ENCODE measurements around the gene PPP1CA.
"Not testable (repeated sequence)": the region's sequence is repeated elsewhere in the genome, so short reads cannot be mapped to it uniquely, and the experiment has no call there.

Gene PPP1CA

GRCh38 chr11:67416416-67417335, 15.0 kb upstream of the PPP1CA start:
- DNase-seq, result peak in 1 of 2 experiments; percentile 82

GRCh38 chr11:67415501-67416304, 14.0 kb upstream of the PPP1CA start, which contains the start of gene CARNS1:
Gene CARNS1, plus strand, starts transcription at chr11:67415678. Its CDS starts 522 bp downstream, at chr11:67416200.
- DNase-seq, result no peak

- DNase-seq, result no peak
Observed at GRCh38 chr11:67413266-67413849, 11.7 kb upstream of the PPP1CA start.

DNA sequence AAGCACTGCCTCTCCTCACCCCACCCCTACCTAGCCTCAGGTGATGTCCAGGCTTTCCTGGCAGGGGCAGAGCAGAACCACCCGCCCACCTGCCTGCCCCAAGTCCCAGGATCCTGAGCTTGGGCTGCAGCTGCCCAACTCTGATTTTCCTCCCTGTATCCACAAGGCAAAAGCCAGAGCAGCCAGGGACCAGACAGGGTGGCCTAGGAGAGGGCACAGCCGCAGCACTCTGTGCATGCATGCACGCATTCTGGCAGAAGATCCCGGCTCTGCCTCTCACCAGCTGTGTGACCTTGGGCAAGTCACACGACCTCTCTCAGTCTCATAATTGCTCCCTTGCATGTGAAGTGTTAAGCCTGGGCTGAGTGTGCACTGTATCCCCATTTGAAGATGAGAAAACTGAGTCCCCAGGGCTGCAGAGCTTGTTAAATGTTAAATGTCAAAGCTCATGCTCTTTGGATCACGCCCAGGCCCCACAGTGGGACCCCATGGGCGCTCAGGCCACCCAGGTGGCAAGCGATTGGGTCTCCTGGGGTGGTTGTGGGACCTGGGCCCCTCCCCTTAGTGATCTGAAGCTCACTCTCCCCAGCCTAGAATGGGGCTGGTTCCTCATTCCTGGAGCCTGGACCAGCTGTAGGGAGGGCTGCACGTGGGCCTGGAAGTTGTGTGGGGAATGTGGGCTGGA, 11.0 kb upstream of the PPP1CA start:
- DNase-seq, result no peak

DNA sequence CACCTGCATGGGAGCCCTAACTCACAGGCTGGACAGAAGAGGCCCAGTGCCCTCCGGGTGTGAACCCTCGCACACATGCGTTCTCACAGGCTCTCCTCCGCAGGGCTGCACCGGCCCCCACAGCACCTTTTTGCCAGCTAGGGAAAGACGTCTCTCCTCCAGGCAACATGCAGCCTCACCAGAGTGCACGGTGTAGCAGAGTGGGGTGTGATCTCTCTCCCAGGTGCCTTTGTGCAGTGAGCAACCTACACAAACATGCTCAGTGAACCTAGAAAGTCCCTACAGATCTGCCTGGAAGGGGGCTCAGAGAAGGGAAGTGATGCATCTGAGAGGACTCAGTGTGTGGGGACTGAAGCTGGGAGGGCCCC, 10.1 kb upstream of the PPP1CA start:
- DNase-seq, result no peak

GRCh38 chr11:67410984-67411784, 9.5 kb upstream of the PPP1CA start:
- no peak for DNase-seq

DNA sequence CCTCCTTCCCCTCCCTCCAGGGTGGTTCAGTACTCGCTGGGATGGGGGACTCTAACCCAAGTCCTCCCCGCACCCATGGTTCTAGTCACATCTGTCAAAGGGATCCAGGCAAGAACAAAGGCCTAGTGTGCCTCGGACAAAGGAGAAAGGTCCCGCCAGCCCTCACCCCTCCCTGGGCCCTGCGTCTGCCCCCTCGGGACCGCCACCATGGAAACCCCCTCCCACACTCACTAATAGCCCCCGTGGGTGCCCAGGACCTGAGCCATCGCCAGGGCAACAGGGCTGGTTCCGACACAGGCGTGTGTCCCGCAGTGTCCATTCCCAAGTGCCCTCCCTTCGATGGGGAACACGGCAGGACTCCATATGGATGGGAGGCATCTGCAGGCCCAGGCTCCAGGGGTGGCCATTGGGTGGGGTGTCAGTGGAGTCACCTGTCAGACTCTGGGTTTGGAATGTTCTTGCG, 8.7 kb upstream of the PPP1CA start:
- DNase-seq, result no peak

DNA sequence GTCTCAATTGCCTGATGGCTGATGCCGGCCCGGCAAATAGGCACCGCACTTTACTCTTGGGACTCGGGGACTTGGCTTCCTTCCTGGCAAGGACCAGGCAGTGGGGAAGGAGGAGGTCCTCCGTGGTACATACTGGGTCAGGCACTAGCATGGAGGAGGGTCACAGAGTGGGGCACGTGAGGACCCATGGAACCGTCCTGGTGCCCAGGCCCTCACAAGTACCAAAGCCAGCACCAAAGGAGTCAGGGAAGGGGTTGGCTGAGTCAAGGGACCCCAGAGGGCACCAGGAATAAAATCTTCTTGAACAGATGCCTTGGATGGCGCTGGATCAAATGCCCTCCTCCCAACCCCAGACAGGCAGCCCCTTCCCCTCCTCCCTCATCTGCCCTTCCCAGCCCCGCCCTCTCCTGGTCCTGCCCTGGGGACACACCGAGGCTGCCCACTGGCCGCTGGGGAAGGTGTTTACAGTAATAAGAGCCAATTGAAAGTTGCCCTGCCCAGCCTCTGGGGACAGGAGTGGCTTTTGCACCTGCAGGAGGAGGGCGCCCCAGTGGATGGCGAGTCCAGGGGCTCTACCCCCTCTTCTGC, 8.2 kb upstream of the PPP1CA start:
- no peak for DNase-seq

DNA sequence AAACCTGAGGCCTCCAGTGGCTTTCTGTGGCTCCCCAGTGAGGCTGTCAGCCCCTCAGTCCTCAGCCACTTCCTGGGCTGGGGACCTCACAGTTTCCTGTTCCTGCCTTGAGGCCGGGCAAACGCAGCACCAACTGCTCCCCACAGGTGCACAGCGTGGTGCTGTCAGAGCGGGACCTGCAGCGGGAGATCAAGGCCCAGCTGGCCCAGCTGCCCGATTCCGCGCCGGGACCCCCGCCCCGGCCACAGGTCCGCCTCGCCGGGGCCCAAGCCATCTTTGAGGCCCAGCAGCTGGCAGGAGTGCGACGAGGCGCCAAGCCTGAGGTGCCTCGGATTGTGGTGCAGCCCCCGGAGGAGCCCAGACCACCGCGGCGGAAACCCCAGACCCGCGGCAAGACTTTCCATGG, 7.6 kb upstream of the PPP1CA start:
- peak in 1 of 2 experiments; percentile 56 for DNase-seq

GRCh38 chr11:67408437-67409200, 7.0 kb upstream of the PPP1CA start:
- no peak for DNase-seq

- no peak for DNase-seq
Observed at GRCh38 chr11:67407688-67408163, 6.1 kb upstream of the PPP1CA start.

GRCh38 chr11:67406969-67407687, 5.5 kb upstream of the PPP1CA start:
- DNase-seq, result no peak

- DNase-seq, result no peak
Observed at GRCh38 chr11:67406420-67406968, 4.8 kb upstream of the PPP1CA start.

DNA sequence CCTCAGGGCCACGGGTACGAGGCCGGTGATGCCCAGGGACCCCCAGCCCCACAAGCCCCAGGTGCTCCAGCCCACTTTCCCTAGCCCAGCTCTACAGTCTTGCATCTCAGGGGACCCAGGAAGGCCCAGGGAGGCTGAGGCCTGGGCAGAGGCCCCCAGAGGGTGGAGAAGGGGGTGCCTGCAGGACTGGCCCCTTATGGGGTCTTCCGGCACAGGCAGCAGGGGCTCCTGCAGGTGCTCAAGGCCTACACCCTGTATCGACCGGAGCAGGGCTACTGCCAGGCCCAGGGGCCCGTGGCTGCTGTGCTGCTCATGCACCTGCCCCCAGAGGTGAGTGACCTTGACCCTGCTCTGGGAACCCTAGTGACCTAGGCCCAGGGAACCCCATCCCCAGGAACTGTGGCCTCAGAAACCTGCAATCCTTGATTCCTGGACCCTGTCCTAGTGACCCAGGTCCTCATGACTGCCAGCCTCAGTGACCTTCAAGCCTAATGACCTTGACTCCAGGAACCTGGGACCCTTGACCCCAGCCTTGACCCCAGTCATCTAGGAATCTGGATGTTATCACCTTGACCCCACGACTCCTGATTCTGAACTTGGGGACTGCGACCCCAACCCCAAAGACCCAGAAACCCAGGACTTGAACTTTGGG, 4.2 kb upstream of the PPP1CA start:
- no peak for DNase-seq

- DNase-seq, result no peak
Observed at GRCh38 chr11:67405196-67405567, 3.5 kb upstream of the PPP1CA start.

DNA sequence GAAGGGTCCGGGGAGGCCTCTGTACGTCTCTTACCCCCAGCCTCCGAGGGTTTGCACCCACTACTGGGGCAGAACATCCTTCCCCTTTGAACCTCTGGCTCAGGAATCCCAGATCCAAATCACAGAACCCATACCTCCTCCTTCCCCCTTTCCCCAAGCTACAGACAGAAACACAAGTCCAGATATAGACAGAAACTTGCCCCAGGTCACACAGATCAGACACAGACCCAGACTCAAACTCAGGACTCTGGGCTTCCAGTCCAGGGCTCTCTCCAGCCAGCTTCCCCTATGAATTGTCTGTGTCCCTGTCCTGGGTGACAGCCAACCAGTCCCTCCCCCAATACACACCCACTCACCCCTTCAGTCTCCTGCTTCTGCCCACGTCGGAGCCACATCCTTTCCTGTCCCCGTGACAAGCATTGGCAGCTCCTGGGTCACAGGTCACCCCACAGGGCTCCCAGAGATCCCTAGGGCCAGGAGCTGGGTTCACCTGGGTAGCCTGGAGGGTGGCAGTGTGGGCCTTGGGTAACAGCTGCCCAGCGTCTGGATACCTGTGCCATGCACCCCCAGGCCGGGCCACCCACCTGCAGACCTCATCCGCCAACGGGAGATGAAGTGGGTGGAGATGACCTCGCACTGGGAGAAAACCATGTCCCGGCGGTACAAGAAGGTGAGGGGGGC, 3.0 kb upstream of the PPP1CA start:
- peak; percentile 47 to 64 for DNase-seq

DNA sequence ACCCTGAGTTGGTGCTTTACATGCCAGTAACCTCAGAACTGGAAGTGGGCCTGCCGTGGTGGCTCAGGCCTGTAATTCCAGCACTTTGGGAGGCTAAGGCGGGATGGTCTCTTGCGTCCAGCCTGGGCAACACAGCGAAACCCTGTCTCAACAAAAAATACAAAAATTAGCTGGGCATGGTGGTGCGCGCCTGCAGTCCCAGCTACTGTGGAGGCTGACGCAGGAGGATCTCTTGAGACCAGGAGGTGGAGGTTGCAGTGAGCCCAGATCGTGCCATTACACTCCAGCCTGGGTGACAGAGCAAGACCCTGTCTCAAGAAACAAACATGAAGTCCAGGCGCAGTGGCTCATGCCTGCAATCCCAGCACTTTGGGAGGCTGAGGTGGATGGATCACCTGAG, 1.4 kb upstream of the PPP1CA start:
- not testable (repeated sequence) for DNase-seq

DNA sequence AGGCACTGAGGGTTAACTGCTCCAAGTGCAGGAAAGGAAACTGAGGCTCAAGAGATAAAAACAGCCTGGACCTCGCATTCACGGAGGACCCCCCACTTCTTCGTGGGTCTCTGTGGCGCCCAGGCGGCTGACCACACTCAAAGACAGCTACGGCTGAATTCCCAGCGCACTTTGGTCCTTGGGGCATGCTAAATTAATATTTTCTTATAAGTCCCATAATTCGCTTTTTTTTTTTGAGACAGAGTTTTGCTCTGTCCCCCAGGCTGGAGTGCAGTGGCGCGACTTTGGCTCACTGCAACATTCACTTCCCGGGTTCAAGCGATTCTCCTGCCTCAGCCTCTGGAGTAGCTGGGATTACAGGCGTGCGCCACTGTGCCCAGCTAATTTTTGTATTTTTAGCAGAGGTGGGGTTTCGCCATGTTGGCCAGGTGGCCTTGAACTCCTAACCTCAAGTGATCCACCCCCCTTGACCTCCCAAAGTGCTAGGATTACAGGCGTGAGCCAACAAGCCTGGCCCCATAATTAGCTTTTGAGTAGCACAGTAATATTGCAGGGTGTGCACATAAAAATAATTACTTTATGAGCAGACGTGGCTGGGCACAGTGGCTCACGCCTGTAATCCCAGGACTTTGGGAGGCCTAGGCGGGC, 658 bp upstream of the PPP1CA start:
- not testable (repeated sequence) for DNase-seq
